ENCODE results near the gene CBL.

GRCh38 chr11:119329320-119329719 is 123.2 kb downstream of the CBL start:
- TF ChIP-seq POLR2A (IDR thresholded peaks at IDR 0.05) (no peak), CTCF (IDR thresholded peaks at IDR 0.05) (no peak)
